ENCODE data around the gene COG2.

Gene COG2

GRCh38 chr1:230674581-230674980, 32.3 kb downstream of the COG2 start:
- H3K4me3 ChIP-seq (ENCODE audit: extremely low read depth, insufficient read depth, low read length, poor library complexity, severe bottlenecking) = no peak overlapping the region
- no peaks in the 10 kb centered on the region for H3K4me1 ChIP-seq (ENCODE audit: control insufficient read depth, insufficient read depth, low read length, poor library complexity, severe bottlenecking)
- no peak overlapping the region for H3K27ac ChIP-seq (ENCODE audit: low read depth, low read length, severe bottlenecking)
- H3K36me3 ChIP-seq (ENCODE audit: control insufficient read depth, insufficient read depth, low read length) = peaks cover 69% of the 10 kb centered on the region
- 100% methylated on average over 2 of the region's 2 CpGs for WGBS, 2 experiments (ENCODE audit: insufficient coverage in 2 of 2)
- H3K9me3 ChIP-seq (ENCODE audit: control insufficient read depth, low read length) = peaks cover 5% of the 10 kb centered on the region

GRCh38 chr1:230677200-230677599, 34.9 kb downstream of the COG2 start:
- no peaks in the 10 kb centered on the region for H3K4me1 ChIP-seq (ENCODE audit: control insufficient read depth, insufficient read depth, low read length, poor library complexity, severe bottlenecking)
- peaks cover 5% of the 10 kb centered on the region for H3K9me3 ChIP-seq (ENCODE audit: control insufficient read depth, low read length)
- H3K36me3 ChIP-seq (ENCODE audit: control insufficient read depth, insufficient read depth, low read length) = peaks cover 68% of the 10 kb centered on the region
- H3K4me3 ChIP-seq (ENCODE audit: extremely low read depth, insufficient read depth, low read length, poor library complexity, severe bottlenecking) = no peak overlapping the region
- WGBS, 2 experiments (ENCODE audit: insufficient coverage in 2 of 2) = no CpG with 5 or more reads among the region's 1 CpG
- H3K27ac ChIP-seq (ENCODE audit: low read depth, low read length, severe bottlenecking) = no peak overlapping the region

- WGBS, 2 experiments (ENCODE audit: insufficient coverage in 2 of 2) = 100% methylated on average over 1 of the region's 3 CpGs; no CpG with 5 or more reads in 1 of the 2 experiments
- H3K27ac ChIP-seq (ENCODE audit: low read depth, low read length, severe bottlenecking) = no peak overlapping the region
- peaks cover 5% of the 10 kb centered on the region for H3K9me3 ChIP-seq (ENCODE audit: control insufficient read depth, low read length)
- peaks cover 69% of the 10 kb centered on the region for H3K36me3 ChIP-seq (ENCODE audit: control insufficient read depth, insufficient read depth, low read length)
- no peaks in the 10 kb centered on the region for H3K4me1 ChIP-seq (ENCODE audit: control insufficient read depth, insufficient read depth, low read length, poor library complexity, severe bottlenecking)
- no peak overlapping the region for H3K4me3 ChIP-seq (ENCODE audit: extremely low read depth, insufficient read depth, low read length, poor library complexity, severe bottlenecking)
Observed at GRCh38 chr1:230679192-230679591, 36.9 kb downstream of the COG2 start.

DNA sequence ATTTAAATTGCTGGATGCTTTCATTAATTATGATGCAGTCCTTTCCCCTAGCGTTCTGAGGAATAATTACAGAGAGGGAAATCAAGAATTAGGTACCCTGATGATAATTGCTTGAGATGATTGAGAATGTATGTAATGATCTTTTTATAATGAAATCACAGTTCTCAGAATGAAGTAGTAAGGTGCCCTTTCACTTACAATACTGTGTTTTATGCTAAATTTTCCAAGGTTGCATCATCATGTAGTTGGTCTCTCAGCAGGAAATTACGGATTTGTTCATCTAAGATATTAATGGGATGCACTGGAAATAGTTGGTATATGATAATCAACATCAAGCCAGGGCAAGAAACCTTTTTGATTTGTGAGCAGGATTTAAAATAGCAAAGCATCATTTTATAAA, 37.5 kb downstream of the COG2 start:
- peaks cover 69% of the 10 kb centered on the region for H3K36me3 ChIP-seq (ENCODE audit: control insufficient read depth, insufficient read depth, low read length)
- H3K4me3 ChIP-seq (ENCODE audit: extremely low read depth, insufficient read depth, low read length, poor library complexity, severe bottlenecking) = no peak overlapping the region
- 100% methylated on average over 1 to 2 of the region's 2 CpGs for WGBS, 2 experiments (ENCODE audit: insufficient coverage in 2 of 2)

GRCh38 chr1:230680300-230681025, 38.2 kb downstream of the COG2 start:
- no peak overlapping the region for H3K4me3 ChIP-seq (ENCODE audit: extremely low read depth, insufficient read depth, low read length, poor library complexity, severe bottlenecking)
- no peak overlapping the region for H3K27ac ChIP-seq (ENCODE audit: low read depth, low read length, severe bottlenecking)
- peaks cover 5% of the 10 kb centered on the region for H3K9me3 ChIP-seq (ENCODE audit: control insufficient read depth, low read length)
- peaks cover 71% of the 10 kb centered on the region for H3K36me3 ChIP-seq (ENCODE audit: control insufficient read depth, insufficient read depth, low read length)
- H3K4me1 ChIP-seq (ENCODE audit: control insufficient read depth, insufficient read depth, low read length, poor library complexity, severe bottlenecking) = no peaks in the 10 kb centered on the region
- WGBS, 2 experiments (ENCODE audit: insufficient coverage in 2 of 2) = 50% methylated on average over 2 of the region's 4 CpGs

More for the DNA sequence above, 37.5 kb downstream of the COG2 start:
- H3K4me1 ChIP-seq (ENCODE audit: control insufficient read depth, insufficient read depth, low read length, poor library complexity, severe bottlenecking) = no peaks in the 10 kb centered on the region
- peaks cover 5% of the 10 kb centered on the region for H3K9me3 ChIP-seq (ENCODE audit: control insufficient read depth, low read length)
- H3K27ac ChIP-seq (ENCODE audit: low read depth, low read length, severe bottlenecking) = no peak overlapping the region

DNA sequence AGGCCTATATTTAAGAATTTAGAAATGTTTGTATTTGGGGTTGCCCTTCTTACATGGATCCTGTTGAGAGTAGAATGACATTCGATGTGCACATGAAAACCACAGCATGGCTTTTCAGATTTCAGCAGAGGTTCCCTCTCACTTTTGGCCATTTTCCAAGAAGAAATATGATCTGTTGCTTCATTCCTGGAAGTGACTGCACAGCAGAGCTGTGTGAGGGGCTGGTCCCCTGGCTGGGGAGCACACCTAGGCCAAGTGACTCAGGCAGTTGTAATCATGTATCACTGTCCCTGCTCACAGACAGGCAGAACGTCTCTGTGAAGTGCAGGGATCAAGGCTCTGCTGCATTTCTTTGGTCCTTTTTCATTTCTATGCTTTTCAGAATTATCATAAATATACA, 39.3 kb downstream of the COG2 start:
- Histone ChIP-seq H3K36me3 (ENCODE audit: control insufficient read depth, insufficient read depth, low read length) (peaks cover 72% of the 10 kb centered on the region), H3K9me3 (ENCODE audit: control insufficient read depth, low read length) (no peaks in the 10 kb centered on the region), H3K27ac (ENCODE audit: low read depth, low read length, severe bottlenecking) (no peak overlapping the region), H3K4me1 (ENCODE audit: control insufficient read depth, insufficient read depth, low read length, poor library complexity, severe bottlenecking) (no peaks in the 10 kb centered on the region), H3K4me3 (ENCODE audit: extremely low read depth, insufficient read depth, low read length, poor library complexity, severe bottlenecking) (no peak overlapping the region)
- 100% methylated on average over 1 of the region's 2 CpGs for WGBS, 2 experiments (ENCODE audit: insufficient coverage in 2 of 2)

GRCh38 chr1:230682274-230682673, 40.0 kb downstream of the COG2 start:
- Histone ChIP-seq H3K27ac (ENCODE audit: low read depth, low read length, severe bottlenecking) (no peak overlapping the region), H3K4me1 (ENCODE audit: control insufficient read depth, insufficient read depth, low read length, poor library complexity, severe bottlenecking) (no peaks in the 10 kb centered on the region), H3K36me3 (ENCODE audit: control insufficient read depth, insufficient read depth, low read length) (peaks cover 79% of the 10 kb centered on the region), H3K9me3 (ENCODE audit: control insufficient read depth, low read length) (no peaks in the 10 kb centered on the region), H3K4me3 (ENCODE audit: extremely low read depth, insufficient read depth, low read length, poor library complexity, severe bottlenecking) (no peak overlapping the region)
- 78 to 87% methylated on average over 1 to 2 of the region's 3 CpGs for WGBS, 2 experiments (ENCODE audit: insufficient coverage in 2 of 2)

- H3K27ac ChIP-seq (ENCODE audit: low read depth, low read length, severe bottlenecking) = no peak overlapping the region
- no peak overlapping the region for H3K4me3 ChIP-seq (ENCODE audit: extremely low read depth, insufficient read depth, low read length, poor library complexity, severe bottlenecking)
- peaks cover 80% of the 10 kb centered on the region for H3K36me3 ChIP-seq (ENCODE audit: control insufficient read depth, insufficient read depth, low read length)
- no peaks in the 10 kb centered on the region for H3K4me1 ChIP-seq (ENCODE audit: control insufficient read depth, insufficient read depth, low read length, poor library complexity, severe bottlenecking)
- 96 to 99% methylated on average over 6 to 7 of the region's 9 CpGs for WGBS, 2 experiments (ENCODE audit: insufficient coverage in 2 of 2)
- no peaks in the 10 kb centered on the region for H3K9me3 ChIP-seq (ENCODE audit: control insufficient read depth, low read length)
Observed at GRCh38 chr1:230682882-230683610, 40.8 kb downstream of the COG2 start.

DNA sequence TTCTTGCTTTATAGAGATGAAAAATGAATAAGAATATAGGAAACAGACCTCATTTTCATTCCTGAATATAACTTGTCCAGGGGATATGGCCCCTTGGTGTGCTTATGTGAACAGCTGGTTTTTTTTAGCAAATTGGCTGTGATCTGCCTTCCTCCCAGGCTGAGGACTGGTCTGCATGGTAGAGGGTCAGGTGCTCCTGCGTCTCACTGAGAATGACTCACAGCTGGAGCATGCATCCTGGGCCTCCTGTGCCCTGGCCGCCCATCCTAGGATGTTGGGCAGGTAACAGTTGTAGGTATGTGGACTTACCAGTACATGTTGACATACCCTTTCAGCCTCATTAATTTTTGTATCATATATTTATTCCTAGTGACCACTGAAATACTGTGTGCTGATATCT, 41.9 kb downstream of the COG2 start:
- H3K27ac ChIP-seq (ENCODE audit: low read depth, low read length, severe bottlenecking) = no peak overlapping the region
- H3K4me3 ChIP-seq (ENCODE audit: extremely low read depth, insufficient read depth, low read length, poor library complexity, severe bottlenecking) = no peak overlapping the region
- H3K9me3 ChIP-seq (ENCODE audit: control insufficient read depth, low read length) = no peaks in the 10 kb centered on the region
- no peaks in the 10 kb centered on the region for H3K4me1 ChIP-seq (ENCODE audit: control insufficient read depth, insufficient read depth, low read length, poor library complexity, severe bottlenecking)
- H3K36me3 ChIP-seq (ENCODE audit: control insufficient read depth, insufficient read depth, low read length) = peaks cover 80% of the 10 kb centered on the region
- WGBS, 2 experiments (ENCODE audit: insufficient coverage in 2 of 2) = 88% methylated on average over 1 of the region's 2 CpGs; no CpG with 5 or more reads in 1 of the 2 experiments

DNA sequence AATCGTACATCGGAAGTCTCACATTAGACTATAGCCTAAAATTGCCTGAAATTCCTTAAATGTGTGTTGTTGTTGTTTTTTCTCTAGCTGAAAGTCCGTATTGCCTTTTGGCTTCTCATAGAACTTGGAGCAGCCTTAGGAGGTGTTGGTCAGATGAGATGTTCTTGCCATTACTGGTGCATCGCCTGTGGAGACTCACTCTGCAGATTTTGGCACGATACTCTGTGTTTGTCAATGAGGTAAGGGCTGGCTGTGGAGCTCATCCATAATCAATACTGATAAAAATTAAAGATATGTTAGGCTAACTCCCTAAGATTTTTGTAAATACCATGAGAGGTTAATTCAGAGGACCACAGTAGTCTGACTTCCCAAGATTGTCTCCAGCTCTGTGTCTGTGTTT, 42.7 kb downstream of the COG2 start:
- Histone ChIP-seq H3K36me3 (ENCODE audit: control insufficient read depth, insufficient read depth, low read length) (peaks cover 81% of the 10 kb centered on the region), H3K4me3 (ENCODE audit: extremely low read depth, insufficient read depth, low read length, poor library complexity, severe bottlenecking) (no peak overlapping the region), H3K27ac (ENCODE audit: low read depth, low read length, severe bottlenecking) (no peak overlapping the region), H3K4me1 (ENCODE audit: control insufficient read depth, insufficient read depth, low read length, poor library complexity, severe bottlenecking) (no peaks in the 10 kb centered on the region), H3K9me3 (ENCODE audit: control insufficient read depth, low read length) (no peaks in the 10 kb centered on the region)
- WGBS, 2 experiments (ENCODE audit: insufficient coverage in 2 of 2) = 100% methylated on average over 1 of the region's 5 CpGs

- no peak overlapping the region for H3K4me3 ChIP-seq (ENCODE audit: extremely low read depth, insufficient read depth, low read length, poor library complexity, severe bottlenecking)
- no peaks in the 10 kb centered on the region for H3K4me1 ChIP-seq (ENCODE audit: control insufficient read depth, insufficient read depth, low read length, poor library complexity, severe bottlenecking)
- peaks cover 73% of the 10 kb centered on the region for H3K36me3 ChIP-seq (ENCODE audit: control insufficient read depth, insufficient read depth, low read length)
- no peak overlapping the region for H3K27ac ChIP-seq (ENCODE audit: low read depth, low read length, severe bottlenecking)
- H3K9me3 ChIP-seq (ENCODE audit: control insufficient read depth, low read length) = no peaks in the 10 kb centered on the region
- 93 to 100% methylated on average over 3 of the region's 5 CpGs for WGBS, 2 experiments (ENCODE audit: insufficient coverage in 2 of 2)
Observed at GRCh38 chr1:230686747-230687146, 44.5 kb downstream of the COG2 start.
